GM18873 (cell line): ENCODE data around the gene COL15A1.

Experiments used
- ATAC-seq: cut with Tn5 transposase; IDR thresholded peaks from one replicate; pipeline ENCODE4 v1.9.1; 2021; ENCODE audit warnings: mild to moderate bottlenecking, moderate library complexity, moderate number of reproducible peaks; ENCODE audit not compliant: unreplicated experiment, low FRiP score

COL15A1 gene

DNA sequence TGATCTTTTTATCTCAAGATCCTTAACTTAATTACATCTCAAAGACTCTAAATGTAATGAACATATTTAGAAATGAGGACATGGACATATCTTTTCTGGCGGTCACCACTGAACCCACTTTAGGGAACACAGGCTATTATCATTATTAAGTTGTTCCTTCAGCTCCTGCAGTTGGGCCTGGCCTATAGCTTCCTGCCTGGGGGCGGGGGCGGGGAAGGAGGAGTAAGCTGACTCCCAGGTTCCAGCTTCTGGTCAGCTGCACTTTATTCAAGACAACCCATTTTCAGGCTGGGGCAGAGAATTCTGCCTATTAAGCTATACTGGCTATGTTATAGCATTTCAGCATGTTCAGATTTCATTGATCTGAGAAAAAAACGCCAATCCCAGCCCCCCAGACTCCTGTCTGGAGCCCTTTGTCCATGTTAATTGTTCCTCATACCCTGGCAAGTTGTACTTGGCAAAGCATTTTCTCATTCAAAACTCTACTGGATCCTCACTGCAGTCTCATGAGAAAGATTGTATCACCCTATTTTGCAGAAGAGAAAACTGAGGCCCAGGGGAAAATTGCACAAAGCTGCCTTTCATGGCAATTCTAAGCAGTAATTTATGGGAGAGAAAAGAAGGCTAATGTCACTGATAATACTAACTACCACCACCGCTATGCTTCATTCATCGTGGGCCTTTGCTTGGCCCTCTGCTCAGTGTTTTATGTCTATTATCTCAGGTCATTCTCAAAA lies 25.1 kb downstream of the COL15A1 start:
- ATAC-seq = no peak

DNA sequence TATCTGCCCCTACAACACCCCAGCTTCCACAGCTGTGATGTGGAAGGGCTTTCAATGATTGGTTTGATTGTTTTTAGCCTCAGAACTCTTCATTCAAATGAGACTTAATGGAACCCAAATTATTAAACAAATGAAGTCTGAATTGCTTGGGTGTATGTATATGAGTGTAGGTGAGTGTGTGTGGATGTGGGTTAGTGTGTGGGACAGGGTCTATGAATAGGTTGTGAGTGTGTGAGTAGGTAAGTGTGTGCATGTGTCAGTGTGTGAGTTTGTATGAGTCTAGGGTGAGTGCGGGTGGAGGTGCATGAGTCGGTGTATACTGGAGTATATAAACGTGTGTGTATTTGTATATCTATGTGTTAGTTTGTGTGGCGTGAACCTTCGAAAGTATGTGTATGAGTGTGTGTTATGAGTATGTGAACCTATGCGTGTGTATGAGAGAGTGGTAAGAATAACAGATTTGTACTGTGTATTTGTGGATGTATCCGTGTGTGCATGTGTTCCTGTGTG lies 26.9 kb downstream of the COL15A1 start:
- ATAC-seq = no peak

DNA sequence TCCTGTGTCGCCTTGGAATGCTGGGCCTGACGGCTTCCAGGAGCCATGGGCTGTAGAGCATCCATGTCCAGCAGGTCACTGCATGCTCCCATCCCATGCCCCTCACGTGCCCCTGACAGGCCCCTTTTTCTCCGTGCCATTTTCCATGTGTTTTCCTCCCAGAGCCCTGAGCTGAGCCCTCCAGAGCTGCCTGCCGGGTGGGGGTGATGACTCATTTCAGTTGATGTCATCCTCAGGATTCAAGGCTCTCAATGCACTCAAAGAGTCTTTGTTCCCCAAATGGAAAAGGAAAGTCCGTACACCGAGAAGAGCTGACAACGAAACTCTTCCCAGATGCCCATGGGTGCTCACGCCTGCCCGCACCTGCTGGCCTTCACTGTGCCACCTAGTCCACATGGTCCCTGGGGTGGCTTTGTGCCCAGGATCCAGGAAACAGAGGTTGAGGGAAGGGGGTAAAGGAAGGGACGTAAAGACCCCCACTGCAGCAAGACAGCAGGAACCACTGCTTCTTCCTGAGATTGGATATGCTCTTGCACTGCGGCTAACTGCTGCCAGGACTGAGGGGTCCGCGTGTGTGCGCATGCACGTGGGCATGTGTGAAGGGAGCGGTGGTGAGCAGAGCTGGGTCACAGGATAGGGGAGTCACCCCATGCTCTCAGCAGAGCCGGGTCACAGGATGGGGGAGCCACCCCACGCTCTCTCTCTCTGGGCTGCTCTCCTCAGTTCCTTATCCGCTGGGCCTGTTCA lies 27.6 kb downstream of the COL15A1 start:
- no peak for ATAC-seq

DNA sequence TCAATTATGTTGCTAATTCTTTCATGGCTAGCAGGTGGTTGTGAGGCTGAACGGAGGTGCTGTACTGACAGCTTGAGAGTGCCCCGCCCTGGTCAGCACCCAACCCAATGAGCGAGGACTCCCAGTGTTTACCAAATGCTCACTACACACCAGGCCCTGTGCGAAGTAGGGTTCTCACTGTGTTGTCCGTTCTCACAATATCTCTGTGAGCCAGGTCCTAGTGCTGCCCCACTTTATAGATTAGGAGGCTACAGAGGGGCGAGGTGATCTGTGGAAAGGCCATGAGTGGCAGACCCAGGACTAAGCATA lies 28.2 kb downstream of the COL15A1 start:
- no peak for ATAC-seq

DNA sequence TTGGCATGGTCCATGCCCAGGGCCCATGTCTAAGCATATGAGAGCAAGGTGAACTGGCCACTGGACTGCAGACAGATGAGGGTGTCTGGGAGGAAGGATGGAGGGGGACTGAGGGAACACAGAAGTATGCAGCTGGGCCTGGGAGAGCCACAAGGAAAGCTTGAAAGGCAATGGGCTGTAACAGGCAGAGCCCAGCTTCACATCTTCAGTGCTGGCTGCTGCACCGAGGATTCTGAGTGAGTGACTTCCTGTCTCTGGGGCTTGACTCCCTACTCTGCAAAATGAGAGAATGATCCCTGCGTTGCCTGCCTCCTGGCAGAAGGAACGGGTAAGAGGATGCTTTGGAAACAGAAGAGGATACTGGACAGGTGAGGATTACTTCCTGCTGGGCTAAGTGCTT lies 29.0 kb downstream of the COL15A1 start:
- no peak for ATAC-seq

DNA sequence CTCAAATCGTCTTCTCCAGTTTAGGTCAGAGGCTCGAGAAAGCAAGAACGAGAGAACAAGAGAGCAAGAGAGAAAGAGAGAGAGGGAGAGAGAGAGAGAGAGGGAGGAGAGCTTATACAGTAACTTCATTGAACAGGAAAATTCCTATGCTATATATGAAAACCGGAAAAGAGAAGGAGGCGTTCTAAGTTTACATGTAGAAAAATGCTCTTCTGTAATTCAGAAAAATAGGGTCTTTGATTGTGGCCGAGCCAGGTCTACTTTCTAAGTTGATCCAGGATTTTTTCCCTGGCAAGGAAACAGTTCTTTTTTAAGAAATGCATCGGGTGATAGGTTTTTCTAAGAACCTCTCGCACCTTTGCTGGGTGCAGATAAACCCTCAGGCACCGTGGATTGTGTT lies 29.5 kb downstream of the COL15A1 start:
- ATAC-seq = no peak

DNA sequence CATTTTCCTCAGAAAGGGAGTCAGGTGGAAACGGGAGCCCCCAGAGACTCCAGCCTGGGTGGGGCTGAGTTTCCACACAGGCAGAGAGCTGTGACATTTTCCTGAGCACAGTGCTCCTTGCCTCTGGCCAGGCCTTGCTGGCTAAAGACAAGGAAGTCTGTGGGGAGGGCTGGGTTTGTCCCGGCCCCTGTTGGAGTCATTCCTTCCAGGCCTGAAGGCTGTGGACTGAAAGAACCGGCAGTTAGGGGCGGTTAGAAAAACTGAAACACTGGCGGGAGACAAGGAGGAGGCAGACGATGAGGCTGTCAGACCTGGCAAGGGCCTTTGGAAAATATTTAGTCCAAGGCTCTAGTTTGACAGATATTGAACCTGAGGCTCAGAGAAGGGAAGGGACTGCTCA lies 29.9 kb downstream of the COL15A1 start:
- no peak for ATAC-seq

DNA sequence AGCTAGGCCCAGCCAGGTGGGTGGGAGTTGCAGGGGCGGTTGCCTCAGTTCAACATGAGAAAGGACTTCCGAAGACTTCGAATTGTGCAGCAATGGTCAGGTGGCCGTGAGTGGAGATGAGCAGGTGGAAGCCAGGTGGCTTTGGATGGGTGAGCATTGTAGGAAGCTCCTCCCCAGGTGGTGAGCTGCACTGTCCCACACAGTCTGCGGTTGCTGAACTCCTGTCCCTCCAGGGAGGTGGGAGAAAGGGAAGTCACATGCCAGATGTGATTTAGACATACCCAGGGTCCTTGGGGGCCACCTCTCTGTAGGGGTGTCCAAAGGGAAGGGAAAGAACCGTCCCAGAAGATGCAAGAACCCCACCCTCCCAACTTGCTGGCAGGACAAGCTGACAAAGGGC lies 30.4 kb downstream of the COL15A1 start:
- no peak for ATAC-seq

DNA sequence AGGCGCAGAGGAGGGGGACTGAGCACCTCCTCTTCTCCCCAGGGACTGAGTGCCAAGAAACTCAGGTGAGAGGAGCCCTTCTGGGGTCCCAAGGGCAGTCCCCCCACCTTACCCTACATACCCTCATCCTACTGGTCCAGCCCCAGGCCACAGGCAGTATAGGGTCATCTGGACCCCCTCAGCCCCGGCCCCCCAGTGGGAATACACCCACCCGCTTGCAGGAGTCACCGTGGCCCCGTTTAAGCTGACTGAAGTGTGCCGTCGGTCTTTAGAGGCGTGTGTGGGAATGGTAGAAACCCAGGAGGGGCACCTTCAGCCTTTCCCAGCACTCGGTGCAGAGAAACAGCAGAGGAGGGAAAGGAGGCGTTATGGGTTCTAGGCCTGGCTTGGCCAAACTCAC lies 30.8 kb downstream of the COL15A1 start:
- ATAC-seq = no peak

DNA sequence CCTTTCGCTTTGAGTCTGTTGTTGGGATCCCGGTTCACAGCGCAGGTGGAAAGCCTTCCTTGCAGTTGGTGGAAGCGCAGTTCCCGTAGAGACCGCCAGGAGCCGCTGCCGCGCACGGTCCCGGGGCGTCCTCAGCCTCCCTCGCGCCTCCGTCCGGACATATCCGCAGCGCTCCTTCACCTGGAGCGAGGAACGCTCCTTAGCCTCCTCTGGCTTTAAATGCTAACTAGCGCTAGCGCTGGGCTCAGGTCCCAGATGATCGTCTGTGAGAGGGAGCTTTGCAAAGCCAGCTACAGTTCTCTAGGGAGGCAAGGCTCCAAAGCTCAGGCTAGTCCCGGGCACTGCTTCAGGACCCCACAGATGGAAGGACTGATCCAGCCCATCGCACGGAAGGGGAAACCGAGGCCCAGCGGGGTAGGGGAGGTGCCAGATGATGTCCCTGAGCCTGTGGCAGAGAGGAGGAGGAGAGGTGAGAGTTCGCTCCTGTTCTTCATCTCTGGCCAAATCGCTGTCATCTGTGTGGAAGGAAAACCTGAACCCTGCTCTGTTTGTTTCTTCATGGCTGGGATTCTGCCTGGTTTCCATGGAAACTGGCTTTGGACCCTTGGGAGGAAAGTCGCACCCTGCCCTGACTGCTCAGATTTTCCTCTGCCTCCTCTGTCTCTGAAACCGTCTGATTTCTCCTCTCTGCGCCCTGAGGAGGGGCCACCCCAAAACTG lies 31.4 kb downstream of the COL15A1 start:
- ATAC-seq = peak; percentile 77

DNA sequence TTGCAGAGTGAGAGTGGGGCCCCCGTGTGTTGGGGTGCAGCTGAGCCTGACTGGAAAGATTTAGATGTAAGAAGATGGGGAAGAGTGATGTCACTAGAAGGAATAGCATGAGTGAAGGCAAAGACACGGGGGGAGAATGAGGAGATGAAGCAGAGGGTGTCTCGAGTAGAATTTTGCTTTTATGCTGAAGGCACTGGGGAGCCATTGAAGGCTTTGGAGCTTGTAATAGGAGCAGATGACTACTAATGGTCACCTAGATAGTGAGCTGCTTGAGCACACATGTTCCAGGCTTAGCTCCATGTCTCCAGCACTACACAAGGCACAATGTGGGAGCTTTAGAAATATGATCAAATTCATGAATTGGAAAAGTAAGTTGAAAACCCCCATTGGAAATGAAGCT lies 32.1 kb downstream of the COL15A1 start:
- ATAC-seq = no peak

DNA sequence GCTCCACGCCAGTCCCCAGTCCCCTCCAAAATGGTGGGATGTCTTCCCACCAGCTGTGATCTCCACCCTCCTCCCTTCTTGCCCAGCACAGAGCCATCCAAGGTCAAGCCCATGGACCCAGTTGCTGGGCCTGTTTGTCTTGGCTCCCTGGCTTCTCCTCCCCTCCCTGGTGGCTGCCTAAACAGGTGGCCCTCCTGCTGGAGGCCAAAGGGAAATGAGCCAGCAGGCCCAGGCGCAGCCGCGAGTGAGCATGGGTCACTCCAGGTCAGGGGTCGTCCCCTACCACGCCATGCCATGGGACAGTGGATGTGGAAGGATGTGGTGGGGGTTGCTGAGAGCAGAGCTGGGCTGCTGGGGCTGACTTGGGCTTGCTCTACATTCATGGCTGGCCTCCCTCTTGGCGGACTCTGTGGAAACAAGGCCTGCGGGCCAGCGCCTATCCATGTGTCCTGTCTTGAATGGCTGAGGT lies 33.6 kb downstream of the COL15A1 start:
- no peak for ATAC-seq

DNA sequence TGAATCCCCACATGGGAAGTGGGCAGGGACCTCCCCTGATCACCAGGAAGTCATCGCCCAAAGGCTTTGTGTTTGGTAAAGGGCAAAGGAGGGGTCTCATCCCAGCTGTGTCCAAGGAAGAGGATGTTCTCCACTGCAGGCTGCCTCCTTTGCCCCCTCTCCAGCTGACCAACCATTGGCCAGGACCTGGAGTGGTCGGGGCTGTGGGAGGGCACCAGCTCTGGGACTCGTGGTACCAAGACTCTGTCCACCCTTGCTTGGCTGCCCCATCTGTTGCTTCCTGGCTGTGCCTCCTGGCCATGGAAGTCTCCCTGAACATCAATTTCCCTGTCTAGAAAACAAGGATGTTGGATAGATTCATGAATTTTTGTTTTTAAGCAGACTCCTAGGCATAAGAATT lies 34.1 kb downstream of the COL15A1 start:
- no peak for ATAC-seq

DNA sequence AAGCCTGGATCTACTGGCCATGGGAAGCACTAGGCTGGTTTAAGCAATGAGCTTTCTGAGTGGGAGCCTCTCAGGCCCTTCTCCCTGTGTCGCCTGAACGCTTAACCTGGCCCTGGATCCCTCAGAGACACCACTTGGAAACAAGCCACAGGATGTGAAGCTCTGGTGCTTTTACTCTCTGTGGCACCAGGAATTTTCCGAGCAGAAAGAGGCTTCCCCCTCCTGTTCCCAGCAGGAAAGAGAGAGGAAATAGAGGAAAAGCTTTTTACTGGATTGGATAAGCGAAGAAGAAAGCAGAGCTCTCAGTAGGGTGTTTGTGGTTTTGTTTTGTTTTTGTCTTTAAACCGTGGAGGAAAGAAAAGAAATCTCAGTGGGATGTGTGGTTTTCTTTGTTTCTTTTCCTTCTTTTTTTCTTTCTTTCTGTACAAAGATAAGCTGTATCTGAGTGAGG lies 34.5 kb downstream of the COL15A1 start:
- ATAC-seq = no peak

DNA sequence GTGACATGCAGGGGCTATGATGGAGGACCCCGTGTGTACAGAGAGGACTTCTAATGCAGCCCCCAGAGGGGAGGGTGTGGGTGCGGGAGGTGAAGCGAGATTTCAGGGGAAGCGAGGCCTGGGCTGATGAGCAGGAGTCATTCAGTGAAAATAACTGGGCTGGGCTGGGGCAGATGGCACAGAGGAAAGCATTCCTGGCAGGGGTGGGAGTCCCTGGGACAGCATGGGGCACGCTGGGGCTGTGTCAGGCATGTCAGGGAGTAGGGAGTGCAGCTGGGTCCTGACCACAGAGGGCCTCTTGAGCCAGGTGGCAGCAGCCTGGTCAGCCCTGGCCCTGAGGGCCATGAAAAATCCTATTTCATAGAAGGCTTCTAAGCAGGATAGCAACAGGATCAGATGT lies 36.6 kb downstream of the COL15A1 start:
- ATAC-seq = no peak

DNA sequence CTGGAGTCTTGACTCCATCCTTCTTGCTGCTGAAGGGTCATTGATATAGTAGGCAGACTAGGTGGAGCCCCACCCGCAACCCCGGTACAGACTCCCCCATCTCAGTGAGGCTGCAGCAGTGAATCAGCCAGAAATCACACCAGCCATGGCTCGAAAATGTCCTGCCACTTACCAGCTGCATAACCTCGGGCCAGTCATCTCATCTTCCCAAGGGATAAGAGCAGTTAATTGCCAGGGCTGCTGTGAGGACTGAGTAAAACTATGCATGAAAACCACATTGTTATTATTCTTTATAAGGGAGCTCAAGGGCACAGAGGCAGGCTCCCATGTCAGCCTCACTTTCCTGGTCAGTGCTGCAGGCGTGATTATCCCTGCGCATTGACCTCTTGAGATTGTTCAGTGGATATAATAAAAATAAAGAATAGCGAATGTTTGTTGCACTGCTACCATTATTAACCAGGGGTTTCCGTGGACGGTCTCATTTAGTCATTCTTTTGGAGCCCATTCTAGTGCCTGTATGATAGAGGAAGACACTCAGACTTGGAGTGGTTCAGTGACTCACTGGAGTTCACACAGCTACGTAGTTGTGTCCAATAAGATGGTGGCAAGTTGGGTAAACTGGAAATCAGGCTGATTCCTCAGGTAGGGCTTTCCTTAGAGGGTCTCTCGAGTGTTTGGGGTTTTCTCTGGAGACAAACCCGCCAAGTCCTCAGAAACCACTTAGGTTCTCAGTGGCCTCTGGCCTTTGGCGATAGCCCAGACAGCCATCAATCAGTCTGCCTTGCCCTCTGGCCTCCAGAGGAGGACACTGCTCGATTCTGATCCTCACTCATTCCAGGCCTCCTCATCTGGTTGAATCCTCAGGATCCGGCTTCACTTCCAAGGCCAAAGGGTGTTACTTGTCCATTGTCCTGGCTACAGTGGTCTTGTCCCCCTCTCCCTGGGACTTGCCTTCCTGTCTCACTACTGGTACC lies 39.9 kb downstream of the COL15A1 start:
- ATAC-seq = no peak

DNA sequence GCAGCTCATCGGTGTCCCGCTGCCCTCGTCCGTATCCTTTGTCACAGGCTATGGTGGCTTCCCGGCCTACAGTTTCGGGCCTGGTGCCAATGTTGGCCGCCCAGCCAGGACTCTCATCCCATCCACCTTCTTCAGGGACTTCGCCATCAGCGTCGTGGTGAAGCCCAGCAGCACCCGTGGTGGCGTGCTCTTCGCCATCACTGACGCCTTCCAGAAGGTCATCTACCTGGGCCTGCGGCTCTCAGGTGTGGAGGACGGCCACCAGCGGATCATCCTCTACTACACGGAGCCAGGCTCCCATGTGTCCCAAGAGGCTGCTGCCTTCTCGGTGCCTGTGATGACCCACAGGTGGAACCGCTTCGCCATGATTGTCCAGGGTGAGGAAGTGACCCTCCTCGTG lies 41.9 kb downstream of the COL15A1 start:
- no peak for ATAC-seq

DNA sequence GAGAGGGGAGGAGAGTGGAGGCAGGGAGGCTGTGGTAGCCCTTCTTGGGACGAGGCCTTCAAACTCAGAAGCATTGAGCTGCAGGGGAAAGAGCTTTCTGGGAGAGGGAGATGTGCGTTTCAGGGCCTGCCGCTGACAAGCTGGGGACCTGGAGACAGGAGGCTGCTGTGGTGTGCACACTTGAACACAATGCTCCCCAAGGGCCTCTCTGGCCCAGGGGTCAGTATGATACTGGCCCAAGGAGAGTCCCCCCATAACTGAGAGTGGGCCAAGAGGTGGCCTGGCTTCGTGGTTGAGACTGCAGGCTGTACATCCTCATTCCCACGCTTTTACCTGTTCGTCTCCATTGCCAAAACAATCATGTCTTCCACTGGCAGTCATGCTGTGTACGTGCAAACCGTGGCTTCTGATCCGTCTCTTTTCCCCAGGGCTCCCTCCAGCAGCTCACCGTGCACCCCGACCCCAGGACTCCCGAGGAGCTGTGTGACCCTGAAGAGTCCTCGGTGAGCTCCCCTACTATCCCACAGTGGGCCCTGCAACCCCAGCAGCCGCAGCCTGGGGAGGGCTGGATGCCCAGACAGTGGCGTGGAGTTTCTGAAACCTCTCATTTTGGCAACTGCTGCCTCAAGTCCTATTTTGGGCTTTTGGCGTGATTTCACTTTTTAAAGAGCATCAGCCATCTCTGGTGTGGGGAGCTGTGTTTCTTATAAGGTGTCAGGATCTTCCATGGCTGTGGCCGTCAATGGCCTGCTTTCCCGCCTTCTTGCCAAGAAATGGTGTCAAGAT lies 43.4 kb downstream of the COL15A1 start:
- no peak for ATAC-seq
